Neuronal stem cell (in vitro differentiated cells): ENCODE results near the gene EMID1. TPM values are rescaled to one million over a fixed set of nuclear protein-coding genes. Genes with fewer than 3 reads are reported as not detected.

ENCODE experiments used
- DNase-seq: peaks from one replicate; pipeline ENCODE4 v3.0.0-alpha.2; 2013; ENCODE audit warnings: low spot score
- H2AFZ ChIP-seq: one replicate; pipeline ENCODE4 v1.6.1; 2013; ENCODE audit warnings: mild to moderate bottlenecking, low read length, inconsistent platforms
- H2AK5ac ChIP-seq: 2 replicates; pipeline ENCODE4 v1.6.1; 2013; ENCODE audit warnings: low read depth, mild to moderate bottlenecking, inconsistent platforms, low read length, moderate library complexity, mixed read lengths
- H2BK120ac ChIP-seq: 2 replicates; pipeline ENCODE4 v1.6.1; 2013; ENCODE audit warnings: low read depth, mild to moderate bottlenecking, inconsistent platforms, low read length, moderate library complexity, mixed read lengths
- H2BK12ac ChIP-seq: one replicate; pipeline ENCODE4 v1.6.1; 2013; ENCODE audit warnings: low read length, inconsistent platforms
- H2BK15ac ChIP-seq: 2 replicates; pipeline ENCODE4 v1.6.1; 2013; ENCODE audit warnings: mild to moderate bottlenecking, low read length, inconsistent platforms, mixed read lengths
- H2BK5ac ChIP-seq: one replicate; pipeline ENCODE4 v1.6.1; 2013; ENCODE audit warnings: inconsistent platforms, mild to moderate bottlenecking, low read length, moderate library complexity
- H3K14ac ChIP-seq: one replicate; pipeline ENCODE4 v1.6.1; 2013; ENCODE audit warnings: low read length, inconsistent platforms
- H3K18ac ChIP-seq: 2 replicates; pipeline ENCODE4 v1.6.1; 2013; ENCODE audit warnings: low read length, inconsistent platforms
- H3K23ac ChIP-seq: 2 replicates; pipeline ENCODE4 v1.6.1; 2013; ENCODE audit warnings: low read depth, mild to moderate bottlenecking, mixed read lengths, low read length, inconsistent platforms; ENCODE audit not compliant: poor library complexity
- H3K27ac ChIP-seq: replicated peaks from 3 replicates; pipeline ENCODE4 v1.5.1; 2013; ENCODE audit warnings: low read length, inconsistent platforms
- H3K27me3 ChIP-seq, 3 experiments: 2 replicates each; pipeline ENCODE4 v1.6.1; 2013; ENCODE audit warnings: low read length in 3 of 3, mild to moderate bottlenecking in 2 of 3, inconsistent platforms in 1 of 3, low read depth in 1 of 3, mixed read lengths in 1 of 3, moderate library complexity in 1 of 3; ENCODE audit not compliant: control insufficient read depth in 3 of 3, insufficient read depth in 3 of 3
- H3K36me3 ChIP-seq, 2 donors: replicated peaks in 1 of 2; 2 replicates each; pipeline ENCODE4 v1.6.1; 2013; ENCODE audit warnings: low read length in 2 of 2; ENCODE audit not compliant: control insufficient read depth in 2 of 2, insufficient read depth in 2 of 2
- H3K4ac ChIP-seq: 2 replicates; pipeline ENCODE4 v1.6.1; 2013; ENCODE audit warnings: inconsistent platforms, mild to moderate bottlenecking, low read length, moderate library complexity
- H3K4me1 ChIP-seq, 2 donors: 1 replicate in 1 of 2; 2 replicates in 1 of 2; pipeline ENCODE4 v1.6.1; 2013; ENCODE audit warnings: low read length in 2 of 2, low read depth in 1 of 2; ENCODE audit not compliant: control insufficient read depth in 2 of 2, insufficient read depth in 1 of 2
- H3K4me2 ChIP-seq: one replicate; pipeline ENCODE4 v1.6.1; 2013; ENCODE audit warnings: mild to moderate bottlenecking, low read length, inconsistent platforms; ENCODE audit not compliant: insufficient read depth, poor library complexity, severe bottlenecking
- H3K4me3 ChIP-seq, 2 donors: 2 replicates each; pipeline ENCODE4 v1.5.1; 2013; ENCODE audit warnings: low read length in 2 of 2, mild to moderate bottlenecking in 2 of 2, inconsistent platforms in 1 of 2, moderate library complexity in 1 of 2
- H3K79me1 ChIP-seq: one replicate; pipeline ENCODE4 v1.6.1; 2013; ENCODE audit warnings: low read depth, mild to moderate bottlenecking, inconsistent platforms, low read length, moderate library complexity
- H3K9ac ChIP-seq: one replicate; pipeline ENCODE4 v1.6.1; 2013; ENCODE audit warnings: mild to moderate bottlenecking, low read depth, low read length, inconsistent platforms; ENCODE audit not compliant: poor library complexity
- H3K9me3 ChIP-seq, 2 donors: replicated peaks in 1 of 2; 2 replicates each; pipeline versions ENCODE3 to v1.6.1; 2013; ENCODE audit warnings: low read length in 2 of 2, mild to moderate bottlenecking in 2 of 2, inconsistent platforms in 1 of 2, low read depth in 1 of 2, mixed read lengths in 1 of 2, moderate library complexity in 1 of 2; ENCODE audit not compliant: control insufficient read depth in 2 of 2, insufficient read depth in 1 of 2
- H4K8ac ChIP-seq: one replicate; pipeline ENCODE4 v1.6.1; 2013; ENCODE audit warnings: low read depth, mild to moderate bottlenecking, inconsistent platforms, low read length, moderate library complexity
- H4K91ac ChIP-seq: one replicate; pipeline ENCODE4 v1.6.1; 2013; ENCODE audit warnings: low read length, low read depth, mild to moderate bottlenecking, inconsistent platforms; ENCODE audit not compliant: poor library complexity
- WGBS, 2 donors: extraction: QIAGEN DNeasy Blood & Tissue Kit; methylation state at CpG; one replicate each; pipeline ENCODE4 v1.1.7; 2013; ENCODE audit warnings: missing lambda C conversion rate in 2 of 2, mixed read lengths in 1 of 2; ENCODE audit not compliant: insufficient read length in 2 of 2, insufficient replicate concordance in 1 of 2; ENCODE audit errors: extremely low coverage in 2 of 2; 5-methylcytosine and 5-hydroxymethylcytosine counted together
- small RNA-seq: library from polyadenylated mRNA; stranded (forward); fragments of <200 nt; extraction: miRNeasy Mini kit (QIAGEN cat#:217004); gene quantifications from one replicate; pipeline ENCODE3, GENCODE V24; 2013; ENCODE audit not compliant: insufficient read depth

EMID1 gene

GRCh38 chr22:29308791-29309262 is 103.1 kb downstream of the EMID1 start:
- Histone ChIP-seq H3K4me3 (no peak overlapping the region), H2BK120ac (peak overlapping the region; percentile 24), H2AK5ac (peak overlapping the region; percentile 78), H2BK12ac (peak overlapping the region; percentile 47), H3K9me3 (peaks cover 0 to 5% of the 10 kb centered on the region in 2 donors), H4K91ac (no peak overlapping the region), H3K4me2 (no peak overlapping the region), H3K9ac (no peak overlapping the region), H2BK15ac (peak overlapping the region; percentile 99), H3K27me3 (peaks cover 6 to 17% (median 11%) of the 10 kb centered on the region in 3 experiments), H3K27ac (no peak overlapping the region), H3K36me3 (no peaks in the 10 kb centered on the region), H3K79me1 (peaks cover 4% of the 10 kb centered on the region), H3K23ac (peak overlapping the region; percentile 86), H3K4me1 (peaks cover 23 to 28% of the 10 kb centered on the region in 2 donors), H3K4ac (no peak overlapping the region), H2AFZ (no peak overlapping the region), H2BK5ac (peak overlapping the region; percentile 87), H4K8ac (no peak overlapping the region), H3K14ac (peak overlapping the region; percentile 84), H3K18ac (peak overlapping the region; percentile 76)
- no CpG with 5 or more reads among the region's 13 CpGs for WGBS, 2 donors
- no peak for DNase-seq

Small RNA genes within 50 kb of the gene (small RNA-seq; reads per million reads assigned to genes)
- not detected for gene RNU6-1219P
